Adrenal gland (tissue), 5 donors: Measurements from ENCODE around the gene NOVA2.

Source experiments
- CTCF ChIP-seq, 6 experiments: fragments of 450-650 bp in 4 of 6; fragments of 200-600 bp in 2 of 6; sonication (generic) in 1 of 6; IDR thresholded peaks; 1 replicate in 5 of 6; 2 replicates in 1 of 6; pipeline versions ENCODE4 v1.5.1 to v1.8.0; 2016 to 2021; ENCODE audit warnings: antibody characterized with exemption in 6 of 6, mild to moderate bottlenecking in 2 of 6, moderate library complexity in 1 of 6
- POLR2A ChIP-seq, 2 donors: fragments of 450-650 bp; IDR thresholded peaks; one replicate each; pipeline ENCODE4 v1.6.1; 2017; ENCODE audit warnings: antibody characterized with exemption in 2 of 2, mild to moderate bottlenecking in 2 of 2, moderate library complexity in 1 of 2
- donor health status: DM: no; HTN: no; CAD: no.

DNA sequence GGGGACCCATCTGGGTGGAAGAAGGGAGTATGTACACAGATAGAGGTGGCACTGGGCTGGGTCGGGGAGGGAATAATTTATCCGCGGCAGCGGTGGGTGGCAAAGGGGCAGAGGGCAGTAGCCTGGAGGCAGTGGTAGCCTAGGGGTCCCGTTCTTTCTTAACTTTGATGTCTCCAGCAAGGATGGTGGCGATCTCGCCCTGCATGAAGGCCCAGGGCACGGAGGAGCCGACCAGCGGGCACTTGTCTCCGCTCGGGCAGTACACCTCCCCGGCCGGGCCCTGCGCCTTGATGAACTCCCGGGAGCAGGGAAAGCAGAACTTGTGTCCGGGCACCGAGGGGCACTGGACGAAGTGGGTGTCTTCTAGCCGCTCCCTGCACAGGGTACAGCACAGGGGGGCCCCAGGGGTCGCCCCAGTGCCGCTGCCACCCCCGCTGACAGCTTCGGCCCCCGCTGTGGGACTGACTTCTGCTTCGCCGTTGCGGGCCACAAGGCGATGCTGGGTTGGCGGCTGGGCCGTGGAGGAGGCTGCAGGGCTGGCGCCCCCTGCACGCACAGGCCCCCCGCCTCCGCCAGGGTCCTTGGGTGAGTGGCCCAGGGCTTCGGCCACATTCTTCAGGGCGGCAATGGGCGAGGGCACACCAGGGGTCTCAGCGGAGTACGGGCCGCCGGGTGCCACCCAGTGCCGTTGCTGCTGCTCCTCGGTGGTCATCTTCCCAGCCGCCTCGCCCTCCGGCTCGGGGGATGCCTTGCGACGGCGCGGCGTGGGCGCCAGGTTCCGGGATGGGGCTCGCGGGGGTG lies 89.6 kb downstream of the NOVA2 start:
- TF ChIP-seq CTCF (IDR thresholded peaks at IDR 0.05) (no peak), POLR2A (IDR thresholded peaks at IDR 0.05) (no peak)
